ENCODE data around the gene CLTCL1. TPM values are rescaled to one million over a fixed set of nuclear protein-coding genes. Genes with fewer than 3 reads are reported as not detected.
A peak's percentile ranks its signal among the peaks of the same experiment; 100 is the strongest.

The CLTCL1 gene
- total RNA-seq, 1 donor from 2014 or later, result 24.5 TPM

GRCh38 chr22:19196841-19197612 is 94.5 kb downstream of the CLTCL1 start:
- no peak for DNase-seq (ENCODE audit: low read depth)

DNA sequence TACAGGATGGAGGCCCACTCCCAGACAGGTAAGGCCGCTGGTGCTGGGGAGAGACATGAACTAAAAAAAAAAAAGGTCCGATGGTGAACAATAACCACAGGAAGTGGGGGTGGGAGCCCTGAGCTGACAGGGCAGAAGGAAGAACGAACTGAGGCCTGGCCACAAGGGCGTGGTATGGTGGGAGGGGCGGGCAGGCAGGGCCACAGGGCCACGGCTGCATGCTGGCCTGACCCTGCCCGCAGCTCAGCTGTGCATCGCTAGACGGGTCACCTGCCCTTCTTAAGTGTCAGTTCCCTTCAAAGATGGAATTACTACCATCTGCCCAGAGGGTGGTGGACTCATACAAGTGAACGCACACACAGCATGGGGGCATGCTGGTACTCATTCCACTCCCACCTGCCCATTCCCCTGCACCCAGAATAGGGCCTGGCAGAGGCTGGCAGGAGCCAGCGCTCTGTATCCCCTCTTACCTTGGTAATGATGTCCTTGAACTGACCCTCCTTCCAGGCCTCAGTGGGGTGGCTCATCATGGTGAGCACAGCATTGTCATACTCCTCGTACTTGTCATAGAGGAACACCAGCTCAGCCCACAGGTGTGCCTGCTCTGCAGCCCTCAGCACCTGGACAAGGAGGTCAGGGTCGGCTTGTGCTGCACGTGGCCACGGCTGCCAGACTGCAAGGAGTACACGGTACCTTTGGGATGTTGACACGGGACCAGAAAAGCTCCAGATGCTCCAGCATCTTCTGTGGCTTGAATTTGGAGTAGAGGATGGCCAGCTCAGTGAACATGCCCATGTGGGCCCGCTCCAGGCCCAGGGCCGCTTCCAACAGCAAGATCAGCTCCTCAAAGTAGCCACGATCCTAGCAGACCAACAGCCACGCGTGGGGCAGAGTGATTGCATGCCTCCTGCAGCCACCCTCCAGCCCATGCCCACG is 95.5 kb downstream of the CLTCL1 start:
- no peak for DNase-seq (ENCODE audit: low read depth)

GRCh38 chr22:19194766-19195536 is 96.6 kb downstream of the CLTCL1 start:
- DNase-seq (ENCODE audit: low read depth), result no peak

- DNase-seq (ENCODE audit: low read depth), result no peak
Observed at GRCh38 chr22:19193879-19194278, 97.6 kb downstream of the CLTCL1 start.

GRCh38 chr22:19187716-19188563 is 103.6 kb downstream of the CLTCL1 start:
- peak; percentile 15 for DNase-seq (ENCODE audit: low read depth)

DNA sequence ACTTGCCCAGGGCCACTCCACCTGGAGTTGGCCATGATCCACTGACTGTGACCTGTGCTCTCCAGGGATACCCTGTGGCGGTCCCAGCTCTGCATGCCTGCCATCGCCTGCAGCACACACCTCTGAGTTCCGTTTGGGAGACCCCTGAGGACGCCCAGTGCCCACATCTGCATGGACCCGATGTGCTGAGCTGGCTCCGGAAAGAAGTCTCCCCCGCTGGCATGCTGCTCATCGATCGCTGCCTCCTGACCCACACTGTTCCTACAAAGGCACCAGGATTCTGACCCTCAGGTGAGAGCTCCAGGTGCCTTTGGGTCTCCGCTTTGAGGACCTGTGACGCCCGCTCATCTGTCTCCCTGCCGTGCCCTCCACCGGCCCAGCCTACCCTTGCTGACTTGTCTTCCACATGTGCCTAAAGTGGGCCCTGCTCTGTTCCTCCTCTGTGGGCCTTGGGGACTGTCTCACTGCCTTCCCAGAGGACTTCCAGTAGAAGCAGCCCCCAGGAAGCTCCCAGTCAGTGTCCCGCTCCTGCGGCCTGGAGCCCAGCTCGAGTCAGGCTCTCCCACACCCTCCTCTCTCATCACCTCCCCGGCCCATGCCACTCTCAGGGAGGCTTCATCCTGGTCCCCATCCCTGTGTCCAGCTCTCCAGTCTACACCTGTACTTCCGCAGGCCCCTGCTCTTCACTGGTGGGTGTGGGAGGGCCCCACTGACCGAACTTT is 107.1 kb downstream of the CLTCL1 start:
- no peak for DNase-seq (ENCODE audit: low read depth)

GRCh38 chr22:19183216-19183615 is 108.3 kb downstream of the CLTCL1 start:
- DNase-seq (ENCODE audit: low read depth), result no peak

GRCh38 chr22:19182472-19183157 is 108.9 kb downstream of the CLTCL1 start:
- DNase-seq (ENCODE audit: low read depth), result no peak

GRCh38 chr22:19181786-19182471 is 109.6 kb downstream of the CLTCL1 start:
- no peak for DNase-seq (ENCODE audit: low read depth)

- DNase-seq (ENCODE audit: low read depth), result no peak
Observed at GRCh38 chr22:19180740-19181410, 110.6 kb downstream of the CLTCL1 start.

DNA sequence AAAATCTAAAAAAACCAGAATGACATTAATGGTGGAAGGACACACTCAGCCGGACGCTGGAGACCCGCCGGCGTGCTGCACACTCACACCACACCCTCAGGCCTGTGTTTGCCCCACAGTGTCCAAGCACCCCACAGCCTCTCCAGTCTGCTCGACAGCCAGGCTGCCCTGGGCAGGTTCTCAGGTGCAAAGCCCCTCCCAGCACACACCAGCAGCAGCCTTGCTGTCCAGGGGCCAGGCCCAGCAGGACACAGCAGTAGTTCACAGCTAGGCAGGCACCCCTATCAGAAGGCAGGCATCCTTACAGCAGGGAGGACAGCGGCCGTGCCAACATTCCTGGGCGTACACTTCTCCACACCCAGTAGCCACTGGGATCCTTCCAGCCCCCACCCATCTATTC is 111.3 kb downstream of the CLTCL1 start:
- no peak for DNase-seq (ENCODE audit: low read depth)

GRCh38 chr22:19179497-19180048 is 111.9 kb downstream of the CLTCL1 start:
- DNase-seq (ENCODE audit: low read depth), result peak; percentile 71

DNA sequence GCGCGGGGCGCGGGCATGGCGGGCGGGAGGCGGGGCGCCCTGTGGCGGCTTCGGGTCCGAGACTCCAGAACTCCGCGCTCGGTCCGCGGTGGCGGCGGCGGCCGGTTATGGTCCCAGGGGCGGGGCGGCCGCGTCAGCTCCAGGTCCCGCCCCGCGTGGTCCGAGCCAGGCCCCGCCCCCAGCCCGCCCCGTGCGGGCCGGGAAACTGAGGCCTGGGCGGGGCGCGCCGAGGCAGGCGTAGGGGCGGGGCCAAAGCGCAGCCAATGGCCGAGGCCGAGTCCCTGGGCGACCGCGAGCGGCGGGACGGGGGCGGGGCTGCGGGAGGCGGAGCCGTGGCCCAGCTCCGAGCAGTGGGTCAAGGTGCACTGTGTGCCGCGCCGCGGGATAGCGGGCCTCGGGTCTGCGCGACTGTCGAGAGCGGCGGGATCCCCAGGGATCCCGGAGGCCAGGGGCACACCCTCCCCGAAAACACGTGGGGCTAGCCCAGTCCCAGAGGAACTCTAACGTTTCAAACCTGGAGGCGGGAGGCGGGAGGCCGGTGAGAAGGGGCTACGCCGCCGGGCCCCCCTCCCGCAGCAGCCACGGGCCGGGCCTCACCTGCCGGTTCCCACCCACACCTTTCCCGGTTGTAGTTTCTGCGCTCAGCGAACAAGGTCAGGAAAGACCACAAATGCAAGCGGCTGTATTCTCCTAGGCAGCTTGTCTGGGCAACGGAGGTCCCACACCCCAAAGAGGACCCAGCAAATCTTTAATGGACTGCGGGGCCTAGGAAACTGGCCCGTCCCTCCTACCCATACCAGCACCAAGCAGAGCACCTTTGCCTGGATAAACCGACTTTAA is 112.6 kb downstream of the CLTCL1 start, which contains the start of gene SLC25A1:
TSS of gene SLC25A1 (minus strand) at position 80 of the 840 bp plus-strand sequence. CDS start at position 17, 63 bp downstream.
- peak; percentile 53 for DNase-seq (ENCODE audit: low read depth)

GRCh38 chr22:19178065-19178656 is 113.4 kb downstream of the CLTCL1 start:
- DNase-seq (ENCODE audit: low read depth), result no peak

DNA sequence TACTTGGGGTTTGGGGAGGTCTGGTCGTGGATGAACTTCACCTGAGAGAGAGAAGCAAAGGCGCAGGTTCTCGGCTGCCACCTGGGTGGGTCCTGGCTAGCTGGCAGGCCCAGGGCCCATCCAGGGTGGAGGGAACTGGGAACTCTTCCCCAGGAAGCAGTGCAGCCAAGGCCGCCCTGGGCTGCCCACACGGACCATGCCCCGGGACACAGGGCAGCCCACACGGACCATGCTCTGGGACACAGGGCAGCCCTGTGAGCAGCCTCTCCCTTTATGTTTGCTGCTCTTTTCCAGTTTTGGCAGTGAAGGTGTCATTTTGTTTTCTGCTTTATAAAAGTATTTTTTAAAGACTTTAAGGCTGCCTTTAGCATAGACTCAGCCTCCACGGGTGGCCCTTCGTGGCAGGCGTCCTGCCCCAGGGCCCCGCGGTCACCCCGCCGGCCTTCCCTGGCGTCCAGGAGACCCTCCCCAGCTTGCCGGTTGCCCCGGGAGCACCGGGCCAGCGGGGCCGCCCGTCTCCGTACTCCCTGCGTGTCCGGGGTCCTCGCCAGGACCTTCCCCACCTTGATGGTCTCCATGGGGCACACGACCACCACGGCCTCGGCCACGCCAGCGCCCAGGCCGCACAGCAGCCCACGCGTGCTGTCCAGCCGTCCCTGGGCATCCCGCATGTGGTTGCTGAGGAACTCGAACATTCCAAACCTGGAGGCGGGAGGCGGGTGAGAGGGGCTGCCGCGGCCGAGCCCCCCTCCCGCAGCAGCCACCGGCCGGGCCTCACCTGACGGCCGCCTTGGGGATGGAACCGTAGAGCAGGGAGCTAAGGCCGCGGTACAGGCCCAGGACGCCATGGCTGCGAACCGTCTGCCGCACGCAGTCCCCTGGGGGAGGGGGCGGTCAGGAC is 114.1 kb downstream of the CLTCL1 start:
- no peak for DNase-seq (ENCODE audit: low read depth)

DNA sequence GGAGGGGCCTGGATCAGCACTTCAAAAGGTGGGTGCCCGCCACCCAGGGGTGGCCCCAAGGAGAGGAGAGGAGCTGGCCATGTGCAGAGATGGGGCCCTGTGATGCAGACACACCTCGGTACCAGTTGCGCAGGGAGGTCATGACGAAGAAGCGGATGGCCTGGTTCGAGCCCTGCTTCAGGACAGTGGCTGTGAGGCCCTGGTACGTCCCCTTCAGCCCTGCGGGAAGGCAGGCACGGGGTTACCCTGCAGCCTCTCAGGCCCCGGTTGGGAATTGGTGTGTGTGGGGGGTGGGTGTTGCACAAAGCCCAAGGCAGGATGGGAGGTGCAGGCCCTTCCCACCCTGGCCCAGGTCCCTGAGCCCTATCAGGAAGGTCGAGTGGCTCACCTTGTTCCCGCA is 114.8 kb downstream of the CLTCL1 start:
- DNase-seq (ENCODE audit: low read depth), result no peak

All from renal cortical epithelial cell (primary cell).